ENCODE results near the gene PARD3B.

DNA sequence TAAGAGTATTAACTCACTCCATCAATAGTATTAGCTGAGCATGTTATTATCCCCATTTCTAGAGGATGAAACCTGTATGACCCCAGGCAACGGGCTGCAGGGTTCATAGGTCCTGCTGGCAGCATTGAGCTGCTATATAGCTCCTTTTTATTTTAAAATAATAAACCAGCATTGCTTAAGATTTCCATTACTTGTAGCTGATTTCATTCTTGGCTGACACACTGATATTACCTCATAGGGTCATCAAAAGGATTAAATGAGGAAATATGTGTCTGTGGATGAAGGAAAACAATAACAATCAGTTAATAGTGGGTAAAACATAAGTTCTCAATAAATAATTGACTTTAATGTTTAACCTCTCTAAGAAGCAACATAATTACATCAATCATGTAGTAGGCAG, 1088.7 kb downstream of the PARD3B start:
- TF ChIP-seq CTCF (conservative IDR thresholded peaks at IDR 0.05 in 1 of 2, IDR thresholded peaks at IDR 0.05 in 1 of 2; ENCODE audit: low read depth in 1 of 2, low read length in 2 of 2) (no peak), EZH2 (IDR thresholded peaks at IDR 0.05; ENCODE audit: low read length, missing control alignments) (no peak)

Measured in fibroblast of lung (primary cell).